ENCODE data around the gene FRMPD1.

FRMPD1 gene

GRCh38 chr9:37625758-37626147, 25.0 kb upstream of the FRMPD1 start:
- DNase-seq (ENCODE audit: low spot score): no peak
- FAIRE-seq: no peak

GRCh38 chr9:37626708-37627292, 24.0 kb upstream of the FRMPD1 start:
- DNase-seq (ENCODE audit: low spot score) (no peak), FAIRE-seq (no peak)

GRCh38 chr9:37632479-37632878, 18.3 kb upstream of the FRMPD1 start:
- FAIRE-seq (no peak), DNase-seq (ENCODE audit: low spot score) (no peak)

- FAIRE-seq: no peak
- no peak for DNase-seq (ENCODE audit: low spot score)
Measured at GRCh38 chr9:37635808-37636207, 14.9 kb upstream of the FRMPD1 start.

DNA sequence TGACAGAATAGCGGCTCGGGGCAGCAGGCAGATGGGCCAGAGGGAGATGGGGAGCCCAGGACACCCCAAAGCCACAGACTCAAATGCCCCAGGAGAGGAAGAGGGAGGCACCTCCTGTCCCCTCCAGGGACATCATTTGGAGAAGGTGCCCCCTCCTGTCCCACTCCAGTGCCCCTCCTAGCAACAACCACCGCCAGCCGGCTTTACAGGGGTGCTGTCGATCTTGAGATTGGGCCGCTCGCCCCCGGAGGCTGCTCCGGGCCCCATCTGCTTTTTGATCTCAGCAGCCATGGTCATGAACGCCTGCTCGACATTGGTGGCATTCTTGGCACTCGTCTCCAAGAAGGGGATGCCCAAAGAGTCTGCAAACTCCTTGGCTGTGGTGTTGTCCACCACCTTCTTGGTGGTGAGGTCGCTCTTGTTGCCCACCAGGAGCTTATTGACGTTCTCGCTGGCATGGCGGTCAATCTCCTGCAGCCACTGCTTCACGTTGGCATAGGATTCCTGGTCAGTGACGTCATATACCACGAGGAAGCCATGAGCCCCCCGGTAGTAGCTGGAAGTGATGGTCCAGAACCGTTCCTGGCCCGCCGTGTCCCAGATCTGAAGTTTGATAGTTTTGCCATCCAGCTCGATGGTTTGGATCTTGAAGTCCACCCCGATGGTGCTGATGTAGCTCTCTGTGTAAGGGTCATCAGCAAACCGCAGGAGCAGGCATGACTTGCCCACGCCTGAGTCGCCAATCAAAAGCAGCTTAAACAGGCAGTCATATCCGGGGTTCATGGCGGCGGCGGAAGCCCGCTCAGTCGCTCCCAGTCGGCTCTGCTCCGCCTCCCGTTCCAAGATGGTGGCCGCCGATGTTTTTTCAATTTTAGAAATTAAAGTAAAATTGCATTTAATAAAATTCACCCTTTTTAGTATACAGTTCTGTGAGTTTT, 14.0 kb upstream of the FRMPD1 start:
- DNase-seq (ENCODE audit: low spot score): no peak
- no peak for FAIRE-seq

- DNase-seq (ENCODE audit: low spot score): no peak
- no peak for FAIRE-seq
Measured at GRCh38 chr9:37639109-37639762, 11.5 kb upstream of the FRMPD1 start.

- no peak for DNase-seq (ENCODE audit: low spot score)
- no peak for FAIRE-seq
Measured at GRCh38 chr9:37639841-37640240, 10.9 kb upstream of the FRMPD1 start.

- no peak for FAIRE-seq
- no peak for DNase-seq (ENCODE audit: low spot score)
Measured at GRCh38 chr9:37640246-37640645, 10.5 kb upstream of the FRMPD1 start.

DNA sequence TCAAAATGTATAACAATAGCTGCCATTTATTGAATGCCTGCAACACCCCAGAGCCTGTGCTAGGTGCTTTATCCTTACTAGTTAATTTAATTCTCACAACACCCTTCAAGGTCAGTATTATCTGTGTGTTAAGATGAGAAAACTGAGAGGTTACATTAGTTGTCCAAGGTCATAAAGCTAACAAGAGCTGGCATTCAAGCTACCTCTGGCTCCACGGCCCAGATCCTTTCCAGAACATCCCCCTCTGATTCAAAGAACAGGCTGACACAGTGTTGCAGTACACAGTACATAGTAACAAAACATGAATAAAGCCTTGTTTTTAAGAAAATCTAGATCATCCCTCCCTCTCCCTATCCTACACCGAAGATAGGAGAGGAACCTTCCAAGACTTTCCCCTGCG, 9.4 kb upstream of the FRMPD1 start:
- DNase-seq (ENCODE audit: low spot score) (no peak), FAIRE-seq (no peak)

DNA sequence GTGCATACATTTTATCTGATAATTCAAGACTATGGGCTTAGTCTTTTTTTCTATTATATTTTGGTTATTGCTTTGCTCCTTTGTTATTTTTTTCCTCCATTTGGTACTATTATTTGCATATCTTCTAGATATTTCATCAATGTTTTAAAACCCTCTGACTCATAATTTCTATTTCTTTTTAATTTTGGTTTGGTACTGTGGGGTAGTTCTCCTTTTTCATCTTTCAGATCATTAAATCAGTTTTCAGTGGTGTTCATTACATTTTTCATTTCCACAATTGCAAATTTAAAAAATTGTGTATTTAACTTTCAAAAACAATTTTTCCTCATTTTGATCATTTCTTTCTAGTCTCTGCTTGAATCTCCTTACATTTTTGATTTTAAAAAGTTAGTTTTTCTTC, 7.5 kb upstream of the FRMPD1 start:
- FAIRE-seq (no peak), DNase-seq (ENCODE audit: low spot score) (no peak)

DNA sequence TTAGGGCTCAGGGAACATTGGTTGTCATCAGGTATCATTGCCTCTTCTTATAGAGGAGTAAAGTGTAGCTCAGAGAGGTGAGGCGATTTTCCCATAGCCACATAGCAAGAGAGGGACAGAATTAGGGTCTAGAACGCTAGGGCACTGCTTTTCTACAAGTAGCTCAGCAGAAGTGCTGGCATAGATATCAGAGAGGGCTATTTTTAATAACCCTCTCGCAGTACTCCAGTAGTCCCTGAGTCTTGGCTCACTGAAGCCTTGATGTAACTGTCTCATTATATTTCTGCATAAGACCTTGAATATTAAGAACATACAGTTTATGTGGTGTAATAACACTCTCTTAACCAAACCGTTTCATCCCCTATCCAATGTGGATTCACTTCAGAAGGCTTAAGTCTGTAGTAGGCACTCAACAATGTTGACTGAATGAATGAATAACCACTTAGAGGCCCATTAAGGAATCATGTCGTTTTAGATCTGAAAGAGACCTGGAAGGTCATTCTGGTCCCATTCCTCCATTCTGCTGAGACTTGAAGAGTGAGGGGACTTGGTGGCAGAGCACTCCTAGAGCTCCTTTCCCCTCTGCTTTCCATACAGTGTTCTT, 4.7 kb upstream of the FRMPD1 start:
- DNase-seq (ENCODE audit: low spot score) (no peak), FAIRE-seq (no peak)

GRCh38 chr9:37650299-37650872, 368 bp upstream of the FRMPD1 start:
- DNase-seq (ENCODE audit: low spot score) (no peak), FAIRE-seq (no peak)

DNA sequence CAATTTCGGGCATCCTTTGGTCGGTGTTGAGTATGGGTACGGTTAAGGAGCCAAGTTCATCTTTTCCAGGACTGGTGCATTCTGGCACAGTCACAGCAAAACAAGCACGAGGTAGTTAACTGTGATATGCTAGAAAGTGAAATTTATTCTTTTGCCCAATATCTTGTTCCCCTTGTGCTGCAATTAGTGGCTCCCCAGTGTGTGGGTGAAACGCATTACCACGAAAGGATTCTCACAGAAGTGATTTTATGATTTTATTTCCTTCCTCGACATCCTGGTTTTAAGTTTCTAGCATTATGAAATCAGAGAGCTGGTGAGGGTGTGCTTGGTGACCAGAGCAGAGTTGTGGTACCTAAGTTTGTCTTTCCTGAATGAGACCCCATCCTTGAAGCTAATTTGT, 1.5 kb downstream of the FRMPD1 start:
- FAIRE-seq: no peak
- DNase-seq (ENCODE audit: low spot score): no peak

DNA sequence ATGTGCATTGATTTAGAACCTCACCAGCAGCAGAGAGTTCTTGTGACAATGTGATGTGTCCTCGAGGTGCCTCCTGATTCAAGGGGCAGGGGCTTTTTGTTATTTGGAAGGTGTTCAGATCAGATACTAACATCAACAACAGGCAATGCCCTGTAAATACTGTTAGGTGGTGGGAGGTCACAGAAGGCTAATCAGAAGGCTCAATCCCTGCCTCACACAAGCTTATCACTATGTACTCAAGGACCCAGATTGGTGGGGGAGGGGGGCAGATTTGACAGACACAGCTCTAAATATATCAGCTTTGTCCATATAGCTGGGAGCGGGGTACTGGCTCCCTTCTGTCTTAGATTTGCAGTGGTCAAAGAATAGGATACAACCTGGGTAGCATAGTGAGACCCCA, 2.6 kb downstream of the FRMPD1 start:
- no peak for FAIRE-seq
- DNase-seq (ENCODE audit: low spot score): no peak

DNA sequence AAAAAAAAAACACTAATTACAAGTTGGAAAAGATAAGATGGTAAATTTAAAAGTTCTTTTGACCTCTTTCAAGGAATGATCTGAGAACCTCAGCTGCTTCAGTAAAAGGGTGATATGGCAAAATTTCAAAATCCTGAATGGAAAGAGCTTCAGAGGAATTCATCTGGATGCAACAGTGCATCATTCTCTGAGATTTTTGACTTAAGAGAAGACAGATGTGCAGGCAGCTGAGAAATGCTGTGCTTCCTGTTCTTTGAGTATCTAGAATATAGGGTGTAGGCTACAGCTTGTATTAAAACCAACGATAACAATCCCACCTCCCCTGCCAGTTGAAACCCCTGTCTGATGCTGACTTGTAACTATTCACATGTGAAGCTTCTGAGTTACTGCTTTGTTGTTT, 6.2 kb downstream of the FRMPD1 start:
- FAIRE-seq (no peak), DNase-seq (ENCODE audit: low spot score) (no peak)

- FAIRE-seq: no peak
- no peak for DNase-seq (ENCODE audit: low spot score)
Measured at GRCh38 chr9:37660691-37661090, 9.9 kb downstream of the FRMPD1 start.

- FAIRE-seq (no peak), DNase-seq (ENCODE audit: low spot score) (no peak)
Measured at GRCh38 chr9:37663926-37664325, 13.2 kb downstream of the FRMPD1 start.

GRCh38 chr9:37667706-37668105, 17.0 kb downstream of the FRMPD1 start:
- DNase-seq (ENCODE audit: low spot score) (no peak), FAIRE-seq (no peak)

DNA sequence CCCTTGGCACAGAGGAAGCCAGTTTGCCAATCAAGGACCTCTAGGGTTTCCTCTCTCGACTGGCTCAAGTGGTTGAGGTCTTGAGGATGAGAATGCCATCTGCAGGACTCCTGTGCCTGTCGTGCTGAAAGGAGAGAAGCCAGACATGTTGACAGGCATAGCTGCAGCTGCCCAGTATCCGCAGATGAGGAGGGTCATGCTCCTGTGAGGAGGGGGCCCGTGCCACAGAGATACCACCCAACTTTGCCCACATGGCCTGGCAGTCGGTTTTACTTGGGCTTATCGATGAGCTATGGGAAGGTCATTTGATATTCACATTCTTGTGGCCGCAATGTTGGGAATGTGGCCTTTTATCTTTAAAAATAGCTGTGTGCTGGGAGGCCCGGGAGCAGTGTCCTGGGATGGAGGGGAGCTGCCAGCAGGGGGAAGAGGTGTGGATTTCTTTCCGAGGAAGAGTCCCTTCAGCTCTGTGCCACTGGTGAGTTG, 17.4 kb downstream of the FRMPD1 start:
- FAIRE-seq (no peak), DNase-seq (ENCODE audit: low spot score) (peak; percentile 50)

- FAIRE-seq (no peak), DNase-seq (ENCODE audit: low spot score) (no peak)
Measured at GRCh38 chr9:37669232-37669631, 18.5 kb downstream of the FRMPD1 start.

GRCh38 chr9:37675661-37676060, 24.9 kb downstream of the FRMPD1 start:
- no peak for FAIRE-seq
- no peak for DNase-seq (ENCODE audit: low spot score)

- no peak for DNase-seq (ENCODE audit: low spot score)
- no peak for FAIRE-seq
Measured at GRCh38 chr9:37676411-37676830, 25.7 kb downstream of the FRMPD1 start.

Measured in urothelium cell line (cell line).